ENCODE data around the gene GAS7.

GRCh38 chr17:9937241-9937761 lies 261.1 kb downstream of the GAS7 start:
- TF ChIP-seq POLR2AphosphoS5 (IDR thresholded peaks at IDR 0.05; ENCODE audit: borderline replicate concordance, low read depth, low read length) (no peak), EZH2 (IDR thresholded peaks at IDR 0.05) (no peak), FOXP2 (optimal IDR thresholded peaks at IDR 0.05; ENCODE audit: control extremely low read depth, extremely low read length, insufficient read depth) (no peak)
